Keratinocyte (primary cell): ENCODE data around the gene ARHGEF28. TPM values are rescaled to one million over a fixed set of nuclear protein-coding genes. Genes with fewer than 3 reads are reported as not detected.
A peak's percentile ranks its signal among the peaks of the same experiment; 100 is the strongest.

ENCODE experiments used
- DNase-seq: peaks from one replicate; pipeline ENCODE4 v3.0.0-alpha.2; 2011; ENCODE audit warnings: low read depth, missing footprints, low spot score
- FAIRE-seq: peaks from 2 replicates; lab custom pipeline; 2011; peaks lifted over from hg19 to GRCh38; lab: Jason Lieb, UNC
- H2AFZ ChIP-seq: 2 replicates; pipeline ENCODE4 v1.6.0; 2012; ENCODE audit warnings: low read length, control low read depth, inconsistent platforms; ENCODE audit not compliant: control insufficient read depth
- H3K27ac ChIP-seq: 2 replicates; pipeline ENCODE4 v1.5.1; 2011; ENCODE audit warnings: low read length; ENCODE audit not compliant: control insufficient read depth, insufficient read depth
- H3K27me3 ChIP-seq: 3 replicates; pipeline ENCODE4 v1.6.0; 2011; ENCODE audit warnings: low read length; ENCODE audit not compliant: control insufficient read depth, insufficient read depth; ENCODE audit errors: extremely low read depth
- H3K36me3 ChIP-seq, 2 experiments: 2 replicates in 1 of 2; 3 replicates in 1 of 2; pipeline ENCODE4 v1.5.1; 2011; ENCODE audit warnings: low read length in 2 of 2, mild to moderate bottlenecking in 1 of 2; ENCODE audit not compliant: control insufficient read depth in 2 of 2, insufficient read depth in 2 of 2; ENCODE audit errors: extremely low read depth in 1 of 2
- H3K4me1 ChIP-seq: 3 replicates; pipeline ENCODE4 v1.5.1; 2011; ENCODE audit warnings: low read length; ENCODE audit not compliant: control insufficient read depth, insufficient read depth; ENCODE audit errors: extremely low read depth
- H3K4me2 ChIP-seq: 3 replicates; pipeline ENCODE4 v1.6.0; 2011; ENCODE audit warnings: low read depth, low read length; ENCODE audit not compliant: control insufficient read depth, insufficient read depth; ENCODE audit errors: extremely low read depth
- H3K4me3 ChIP-seq, 3 experiments: fragments of 200-600 bp in 1 of 3; sonication (generic) in 1 of 3; 2 replicates in 2 of 3; 3 replicates in 1 of 3; pipeline ENCODE4 v1.5.1; 2011 to 2016; ENCODE audit warnings: low read length in 3 of 3, mild to moderate bottlenecking in 3 of 3, control low read depth in 2 of 3, inconsistent platforms in 1 of 3, low read depth in 1 of 3, mixed read lengths in 1 of 3, mixed run types in 1 of 3, moderate library complexity in 1 of 3; ENCODE audit not compliant: control insufficient read depth in 2 of 3, insufficient read depth in 2 of 3; ENCODE audit errors: extremely low read depth in 1 of 3
- H3K79me2 ChIP-seq: 2 replicates; pipeline ENCODE4 v1.6.0; 2012; ENCODE audit warnings: low read length; ENCODE audit not compliant: control insufficient read depth, insufficient read depth
- H3K9ac ChIP-seq: 3 replicates; pipeline ENCODE4 v1.6.0; 2011; ENCODE audit warnings: low read length; ENCODE audit not compliant: control insufficient read depth, insufficient read depth; ENCODE audit errors: extremely low read depth
- H3K9me1 ChIP-seq: 3 replicates; pipeline ENCODE4 v1.6.0; 2011; ENCODE audit warnings: low read length; ENCODE audit not compliant: control insufficient read depth, insufficient read depth; ENCODE audit errors: extremely low read depth
- H3K9me3 ChIP-seq: 2 replicates; pipeline ENCODE4 v1.5.1; 2012; ENCODE audit warnings: low read depth, low read length; ENCODE audit not compliant: control insufficient read depth
- H4K20me1 ChIP-seq: 3 replicates; pipeline ENCODE4 v1.6.0; 2011; ENCODE audit warnings: low read length; ENCODE audit not compliant: control insufficient read depth, insufficient read depth; ENCODE audit errors: extremely low read depth
- CTCF ChIP-seq, 3 experiments: IDR thresholded peaks in 1 of 3; conservative IDR thresholded peaks in 1 of 3; optimal IDR thresholded peaks in 1 of 3; 2 replicates in 2 of 3; 3 replicates in 1 of 3; pipeline versions ENCODE3 to v1.5.1; 2011; ENCODE audit warnings: low read length in 3 of 3, mild to moderate bottlenecking in 3 of 3, moderate library complexity in 2 of 3, control low read depth in 1 of 3, inconsistent platforms in 1 of 3; ENCODE audit not compliant: insufficient read depth in 2 of 3; ENCODE audit errors: extremely low read depth in 1 of 3
- EZH2 ChIP-seq: IDR thresholded peaks from one replicate; pipeline ENCODE4 v1.6.1; 2012; ENCODE audit warnings: inconsistent platforms, mild to moderate bottlenecking, low read length, moderate library complexity
- dilution Hi-C: fragments of 300-500 bp; cut with MboI; formaldehyde crosslinking; loops from one replicate; pipeline ENCODE4 v1.7.0; 2020; ENCODE audit warnings: low sequenced_read_pairs; ENCODE audit not compliant: extremely low pct_ligation_motif_present
- polyA plus RNA-seq, 5 experiments: library from polyadenylated mRNA; depleted of rRNA in 3 of 5; stranded (reverse) in 3 of 5; stranded (forward) in 1 of 5; unstranded in 1 of 5; fragments of >200 nt; gene quantifications; 1 replicate in 1 of 5; 2 replicates in 3 of 5; 3 replicates in 1 of 5; pipeline versions ENCODE4 v1.2.1 to v1.2.3, GENCODE V29; 2011 to 2012; ENCODE audit warnings: missing spikeins in 2 of 5, low read depth in 1 of 5, low replicate concordance in 1 of 5

ARHGEF28 gene
- polyA plus RNA-seq, 1 donor (not counting 4 experiments of a cell fraction or from before 2014, with no cell fraction given) = 31.6 TPM

DNA sequence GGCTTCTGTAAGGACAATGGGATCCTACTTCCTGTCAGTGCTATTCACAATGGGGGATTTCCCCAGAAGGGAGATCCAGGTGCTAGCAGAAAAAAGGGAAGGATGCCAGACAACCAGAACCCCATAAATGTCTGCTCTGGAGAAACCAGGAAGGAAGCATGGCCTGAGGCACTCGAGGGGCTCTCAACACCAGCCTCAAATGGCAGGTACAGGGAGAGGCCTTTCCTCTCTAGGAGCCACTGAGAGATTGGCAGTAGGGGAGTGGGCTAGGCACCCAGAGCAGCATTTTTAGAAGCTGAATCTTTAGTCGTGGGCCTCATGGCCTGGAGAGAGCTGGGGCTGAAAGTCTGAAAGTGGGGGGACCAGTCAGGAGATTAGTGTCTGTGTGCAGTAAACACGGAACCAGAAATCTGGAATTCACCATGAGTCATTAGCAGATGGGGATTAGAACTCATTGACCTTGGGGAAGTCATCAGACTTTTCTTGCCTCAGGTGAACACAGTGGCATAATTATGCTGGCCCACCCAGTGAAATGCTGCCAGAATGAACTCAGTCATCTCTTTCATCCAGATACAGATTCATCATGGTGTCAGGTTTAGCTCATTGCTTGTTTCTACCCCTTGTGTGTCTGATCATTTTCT, 28.3 kb downstream of the ARHGEF28 start:
- H3K9me3 ChIP-seq = no peaks in the 10 kb centered on the region
- peaks cover 73% of the 10 kb centered on the region for H3K4me1 ChIP-seq
- FAIRE-seq (peak; percentile 98), DNase-seq (peak; percentile 95)
- no peak for TF ChIP-seq EZH2
- no peak for TF ChIP-seq CTCF (optimal IDR thresholded peaks at IDR 0.05 in 1 of 3, IDR thresholded peaks at IDR 0.05 in 1 of 3, conservative IDR thresholded peaks at IDR 0.05 in 1 of 3; ENCODE audit: extremely low read depth in 1 of 3, insufficient read depth in 2 of 3, low read length in 3 of 3)
- dilution Hi-C loops = no loop called here
- H4K20me1 ChIP-seq = no peaks in the 10 kb centered on the region
- peaks cover 79% of the 10 kb centered on the region for H3K79me2 ChIP-seq
- H3K36me3 ChIP-seq = peaks cover 2 to 7% of the 10 kb centered on the region in 2 experiments
- peak overlapping the region; percentile 100 for H3K27ac ChIP-seq
- H3K27me3 ChIP-seq = no peaks in the 10 kb centered on the region
- no peak overlapping the region for H2AFZ ChIP-seq
- peak overlapping the region; percentile 93 for H3K9ac ChIP-seq
- peak overlapping the region; percentile 79 for H3K4me2 ChIP-seq
- H3K4me3 ChIP-seq = peak overlapping the region in 1 of 3 experiments; percentile 43
- H3K9me1 ChIP-seq = no peaks in the 10 kb centered on the region

GRCh38 chr5:73654819-73655318, 28.9 kb downstream of the ARHGEF28 start:
- peak overlapping the region; percentile 93 for H3K9ac ChIP-seq
- H4K20me1 ChIP-seq = no peaks in the 10 kb centered on the region
- H3K36me3 ChIP-seq = peaks cover 2 to 7% of the 10 kb centered on the region in 2 experiments
- no peaks in the 10 kb centered on the region for H3K9me1 ChIP-seq
- TF ChIP-seq EZH2 (no peak), CTCF (optimal IDR thresholded peaks at IDR 0.05 in 1 of 3, IDR thresholded peaks at IDR 0.05 in 1 of 3, conservative IDR thresholded peaks at IDR 0.05 in 1 of 3; ENCODE audit: extremely low read depth in 1 of 3, insufficient read depth in 2 of 3, low read length in 3 of 3) (peak; percentile 4 to 46 (median 29))
- H3K4me3 ChIP-seq = peak overlapping the region in 2 of 3 experiments; percentile 9 to 19
- no peak for DNase-seq
- H3K4me1 ChIP-seq = peaks cover 67% of the 10 kb centered on the region
- H2AFZ ChIP-seq = no peak overlapping the region
- dilution Hi-C loops = no loop called here
- no peaks in the 10 kb centered on the region for H3K27me3 ChIP-seq
- peaks cover 79% of the 10 kb centered on the region for H3K79me2 ChIP-seq
- H3K9me3 ChIP-seq = no peaks in the 10 kb centered on the region
- FAIRE-seq = no peak
- H3K4me2 ChIP-seq = peak overlapping the region; percentile 72
- peak overlapping the region; percentile 100 for H3K27ac ChIP-seq
